GM21381 (cell line): Measurements from ENCODE around the gene HNRNPF.
A peak's percentile ranks its signal among the peaks of the same experiment; 100 is the strongest.
"Not testable (repeated sequence)": the region's sequence is repeated elsewhere in the genome, so short reads cannot be mapped to it uniquely, and the experiment has no call there.

Experiments
- ATAC-seq: cut with Tn5 transposase; IDR thresholded peaks from one replicate; pipeline ENCODE4 v1.9.1; 2021; ENCODE audit warnings: mild to moderate bottlenecking, moderate library complexity; ENCODE audit not compliant: unreplicated experiment

The HNRNPF gene

GRCh38 chr10:43398939-43399319, 10.1 kb downstream of the HNRNPF start:
- no peak for ATAC-seq

- ATAC-seq: peak; percentile 82
Observed at GRCh38 chr10:43396928-43397624, 11.9 kb downstream of the HNRNPF start.

DNA sequence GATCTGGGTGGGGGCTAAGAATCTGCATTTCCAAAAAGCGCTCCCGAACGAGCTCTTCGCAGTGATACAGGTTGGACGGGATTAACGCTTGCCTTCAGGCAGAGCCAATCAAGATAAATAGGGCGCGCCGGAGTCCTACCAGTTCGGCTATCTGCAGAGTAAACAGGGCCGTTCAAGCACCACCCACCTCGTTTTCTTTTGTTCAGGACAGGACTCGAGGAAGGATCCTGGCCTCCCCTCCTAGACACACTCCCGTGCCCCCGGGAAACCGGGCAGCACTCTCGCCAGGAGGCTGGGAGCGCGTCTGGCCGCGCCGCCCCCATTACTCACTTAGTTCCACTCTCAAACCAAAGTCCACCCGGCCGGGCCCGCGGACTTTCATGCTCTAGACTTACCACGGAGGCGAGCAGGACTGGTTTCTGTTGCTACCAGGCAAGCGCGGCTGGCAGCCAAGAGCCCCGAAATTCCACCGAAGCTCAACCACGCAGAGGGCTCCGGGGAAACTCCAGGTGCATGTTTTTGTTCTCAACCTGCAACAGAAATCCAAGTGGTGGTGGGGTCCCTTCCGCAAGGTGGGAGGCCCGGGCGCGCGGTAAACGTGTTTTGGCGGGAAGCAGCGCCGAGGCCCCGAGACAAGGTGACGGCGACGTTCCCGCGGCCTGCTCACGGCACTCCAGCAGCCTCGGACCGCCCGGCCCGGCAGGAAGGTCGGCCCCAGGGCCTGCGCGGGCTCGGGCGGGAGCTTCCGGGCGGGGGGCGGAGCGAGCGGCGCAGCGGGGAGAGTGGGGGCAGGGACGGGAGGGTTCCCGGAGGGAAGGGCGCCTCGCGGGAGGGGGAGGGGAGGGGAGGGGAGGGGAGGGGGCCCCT, 12.7 kb downstream of the HNRNPF start:
- peak; percentile 50 for ATAC-seq

GRCh38 chr10:43395571-43396060, 13.4 kb downstream of the HNRNPF start:
- no peak for ATAC-seq

DNA sequence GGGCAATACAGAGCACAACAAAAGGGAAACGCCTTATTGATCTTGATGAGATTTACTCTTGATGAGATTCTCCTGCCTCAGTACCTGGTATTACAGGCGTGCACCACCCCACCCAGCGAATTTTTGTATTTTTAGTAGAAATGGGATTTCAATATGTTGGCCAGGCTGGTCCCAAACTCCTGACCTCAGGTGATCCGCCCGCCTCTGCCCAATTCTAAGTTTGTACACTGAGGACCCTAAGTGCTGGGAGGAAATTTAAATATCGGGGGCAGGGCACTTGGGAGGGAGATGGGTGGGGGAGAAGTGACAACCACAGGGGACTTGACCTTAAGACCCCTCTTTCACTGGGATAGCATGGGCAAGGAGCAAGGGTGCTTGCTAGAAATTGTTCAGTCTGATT, 14.1 kb downstream of the HNRNPF start:
- ATAC-seq: no peak

DNA sequence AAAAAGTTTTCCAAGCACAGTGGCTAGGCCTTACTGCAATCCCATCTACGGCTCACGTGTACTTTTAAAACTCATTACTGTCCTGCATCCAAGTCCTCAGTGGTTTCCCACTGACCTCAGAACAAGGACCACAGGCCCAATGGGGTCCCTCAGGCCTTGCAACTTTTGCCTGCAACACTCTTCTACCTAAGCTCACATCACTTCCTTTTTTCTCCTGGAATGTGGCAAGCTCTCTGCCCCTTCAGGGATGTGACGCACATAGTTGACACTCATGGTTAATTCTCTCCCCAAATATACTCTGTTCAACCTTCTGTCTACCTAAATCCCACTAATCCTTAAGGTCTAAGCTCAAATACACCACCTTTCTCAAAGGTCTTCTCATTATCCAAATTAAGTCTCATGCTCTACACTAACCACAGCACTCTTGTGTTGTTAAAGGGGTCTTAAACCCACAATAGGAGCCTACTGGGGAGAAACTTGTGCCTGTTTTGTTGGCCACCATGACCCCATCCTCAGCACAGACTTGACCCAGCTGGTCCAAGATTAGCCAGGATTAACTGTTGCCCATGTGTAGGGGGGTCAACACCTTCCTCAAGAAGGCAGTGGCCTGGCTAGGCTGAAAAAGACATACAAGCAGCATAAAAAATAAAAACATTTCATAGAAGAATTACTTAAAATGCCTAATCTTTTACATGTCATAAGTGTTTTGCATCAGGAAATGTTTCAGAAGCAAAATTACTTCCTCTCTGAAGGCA, 15.2 kb downstream of the HNRNPF start:
- ATAC-seq: no peak

DNA sequence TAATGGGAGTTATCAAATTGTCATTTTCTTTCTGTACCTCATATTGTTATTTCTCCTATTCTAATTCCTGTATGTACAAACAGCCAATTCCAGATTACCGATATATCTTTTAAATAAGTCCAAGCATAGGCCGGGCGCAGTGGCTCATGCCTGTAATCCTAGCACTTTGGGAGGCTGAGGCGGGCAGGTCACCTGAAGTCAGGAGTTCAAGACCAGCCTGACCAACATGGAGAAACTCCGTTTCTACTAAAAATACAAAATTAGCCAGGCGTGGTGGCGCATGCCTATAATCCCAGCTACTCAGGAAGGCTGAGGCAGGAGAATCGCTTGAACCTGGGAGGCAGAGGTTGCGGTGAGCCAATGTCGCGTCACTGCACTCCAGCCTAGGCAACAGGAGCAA, 15.8 kb downstream of the HNRNPF start:
- not testable (repeated sequence) for ATAC-seq

- no peak for ATAC-seq
Observed at GRCh38 chr10:43392748-43393147, 16.2 kb downstream of the HNRNPF start.

- ATAC-seq: no peak
Observed at GRCh38 chr10:43391496-43391895, 17.5 kb downstream of the HNRNPF start.

- no peak for ATAC-seq
Observed at GRCh38 chr10:43390759-43391158, 18.2 kb downstream of the HNRNPF start.

DNA sequence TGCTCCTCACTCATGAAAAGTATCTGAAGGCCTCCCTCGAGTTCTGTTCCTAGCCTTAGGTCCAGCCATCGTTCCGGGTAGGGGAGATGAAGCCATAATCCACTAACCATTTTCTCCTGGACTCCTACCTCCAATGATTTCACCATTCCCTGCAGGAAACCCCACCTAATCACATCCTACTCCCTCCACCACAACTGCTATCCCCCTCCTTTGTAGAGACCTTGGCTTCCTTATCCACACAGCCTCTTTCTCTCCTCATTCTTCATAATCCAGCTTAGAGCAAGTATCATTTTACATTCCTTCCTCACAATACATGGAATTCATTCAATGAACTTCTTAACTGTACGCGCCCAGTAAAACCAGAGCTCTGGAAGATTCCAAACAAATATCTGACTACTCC, 18.7 kb downstream of the HNRNPF start:
- no peak for ATAC-seq

DNA sequence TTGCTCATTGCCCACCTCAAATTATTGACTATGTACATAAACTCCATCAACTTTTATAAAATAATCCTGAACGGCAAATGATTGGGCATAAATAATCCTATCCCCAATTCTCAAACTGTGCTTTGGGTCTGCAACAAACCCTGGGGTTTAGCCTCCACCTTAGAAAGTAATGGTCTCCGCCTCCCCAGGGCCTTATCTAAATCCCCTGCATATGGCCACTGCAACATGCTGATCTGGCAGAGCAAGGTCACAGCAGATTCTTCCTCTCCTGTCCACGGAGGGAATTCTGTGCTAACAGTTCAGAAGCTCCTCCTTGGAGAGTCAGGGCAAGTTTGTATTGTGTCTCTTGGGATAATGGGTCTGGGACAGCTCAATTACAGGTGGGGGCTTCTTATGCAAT, 19.1 kb downstream of the HNRNPF start:
- ATAC-seq: no peak

- no peak for ATAC-seq
Observed at GRCh38 chr10:43387678-43388032, 21.3 kb downstream of the HNRNPF start.

DNA sequence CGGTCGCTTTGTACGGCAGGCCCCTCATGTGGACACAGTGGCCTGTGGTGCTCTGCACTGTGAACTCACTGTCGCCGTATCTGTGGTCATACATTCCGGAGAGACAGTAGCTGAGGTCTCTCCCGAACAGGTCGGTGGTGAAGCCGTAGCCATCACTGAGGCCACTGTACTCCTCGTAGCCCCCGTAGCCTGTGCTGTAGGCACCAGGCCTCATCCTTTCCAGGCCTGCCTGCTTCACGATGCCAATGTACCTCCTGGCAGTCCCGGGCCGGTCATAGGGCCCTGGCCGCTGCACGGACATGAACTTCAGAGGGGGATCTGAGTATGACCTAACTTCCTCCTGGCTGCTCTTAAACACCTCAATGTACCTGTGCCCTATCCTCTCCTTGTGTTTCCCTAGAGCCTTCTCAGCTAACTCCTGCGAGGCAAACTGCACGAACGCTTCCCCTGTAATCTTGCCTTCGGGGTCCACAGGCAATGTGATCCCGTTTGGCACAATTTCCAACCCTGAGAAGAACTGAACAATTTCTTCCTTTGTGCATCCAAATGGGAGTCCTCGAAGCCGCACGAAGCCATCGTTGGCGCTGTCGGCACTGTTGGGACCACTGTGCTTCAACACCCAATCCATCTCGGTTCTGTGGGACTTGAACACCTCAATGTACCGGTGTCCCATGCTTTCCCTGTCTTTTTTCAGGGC, 21.9 kb downstream of the HNRNPF start:
- no peak for ATAC-seq

DNA sequence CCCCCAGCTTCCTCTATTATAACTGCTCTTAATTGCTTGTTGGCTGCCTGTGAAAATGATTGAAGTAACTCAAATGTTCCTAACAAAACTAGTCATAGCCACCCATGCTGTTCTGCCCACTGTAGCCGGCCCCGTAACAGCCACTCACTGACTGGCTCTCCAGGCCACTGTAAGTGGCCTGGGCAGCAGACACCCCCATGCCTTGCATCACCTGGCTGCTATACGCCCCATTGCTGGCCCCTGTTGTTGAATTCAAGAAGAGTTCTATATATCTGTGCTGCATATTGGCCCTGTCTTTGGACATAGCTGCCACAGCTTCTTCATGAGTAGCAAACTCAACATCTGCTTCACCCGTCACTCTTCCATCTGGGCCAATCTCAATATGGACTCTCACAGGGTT, 22.4 kb downstream of the HNRNPF start:
- ATAC-seq: no peak

GRCh38 chr10:43385412-43386004, 23.5 kb downstream of the HNRNPF start:
- no peak for ATAC-seq

DNA sequence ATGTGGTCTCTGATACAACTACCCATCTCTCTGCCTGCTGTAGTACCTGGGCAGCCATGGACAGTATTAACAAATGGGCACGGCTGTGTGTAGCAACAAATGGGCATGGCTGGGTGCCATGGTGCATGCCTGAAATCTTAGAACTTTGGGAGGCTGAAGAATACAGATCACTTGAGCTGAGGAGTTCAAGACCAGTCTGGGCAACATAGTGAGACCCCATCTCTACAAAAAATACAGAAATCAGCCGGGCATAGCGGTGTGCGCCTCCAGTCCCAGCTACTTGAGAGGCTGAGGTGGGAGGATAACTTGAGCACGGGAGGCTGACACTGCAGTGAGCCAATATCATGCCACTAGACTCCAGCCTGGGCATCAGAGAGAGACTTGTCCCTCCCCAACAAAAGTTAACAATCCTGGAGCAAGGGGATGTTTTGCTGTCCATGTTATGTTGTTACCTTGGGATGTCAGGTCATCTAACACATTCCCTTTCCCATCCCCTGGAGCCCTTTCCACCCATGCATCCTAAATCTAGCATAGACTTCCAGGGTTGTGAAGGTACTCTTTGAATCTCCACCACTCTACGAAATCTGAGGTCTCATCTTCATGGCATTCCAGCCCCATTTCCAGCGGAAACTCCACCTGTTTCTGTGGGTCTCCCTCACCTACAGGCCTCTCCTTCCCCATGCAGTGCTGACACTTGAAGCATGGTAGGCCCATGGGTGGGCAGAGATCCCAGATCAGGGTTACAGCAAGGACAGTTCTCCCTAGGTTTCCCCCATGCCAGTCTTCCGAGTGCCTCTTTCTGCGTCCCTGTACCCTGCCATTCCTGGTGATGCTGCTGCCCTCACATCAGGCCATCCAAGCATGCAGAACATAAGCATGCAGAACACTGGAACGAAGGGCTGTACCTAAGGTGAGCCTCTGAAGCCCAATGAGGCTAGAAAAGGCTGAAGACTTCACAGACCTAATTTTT, 24.4 kb downstream of the HNRNPF start:
- ATAC-seq: no peak

GRCh38 chr10:43383204-43383971, 25.6 kb downstream of the HNRNPF start:
- ATAC-seq: no peak
